Measurements from ENCODE around the gene PPM1N. TPM values are rescaled to one million over a fixed set of nuclear protein-coding genes. Genes with fewer than 3 reads are reported as not detected.

PPM1N gene
- total RNA-seq, 4 donors from 2014 or later: 0.39 to 5.0 (median 0.60) TPM; not detected in 1

GRCh38 chr19:45484273-45484945 lies 13.8 kb upstream of the PPM1N start:
- H3K27ac ChIP-seq: no peak overlapping the region
- H3K4me1 ChIP-seq: peaks cover 0 to 10% (median 0%) of the 10 kb centered on the region in 4 donors
- no peaks in the 10 kb centered on the region for H3K36me3 ChIP-seq
- 74% methylated on average over 13 of the region's 13 CpGs for WGBS, 2 donors
- TF ChIP-seq EP300 (IDR thresholded peaks at IDR 0.05): no peak
- no peak for TF ChIP-seq POLR2A (IDR thresholded peaks at IDR 0.05)
- no peak for TF ChIP-seq CTCF (IDR thresholded peaks at IDR 0.05)
- H3K27me3 ChIP-seq: no peaks in the 10 kb centered on the region
- no peak overlapping the region for H3K4me3 ChIP-seq
- no peaks in the 10 kb centered on the region for H3K9me3 ChIP-seq
- DNase-seq (ENCODE audit: low spot score in 2 of 2): no peak

GRCh38 chr19:45485305-45486077 lies 12.8 kb upstream of the PPM1N start:
- Histone ChIP-seq H3K27me3 (no peaks in the 10 kb centered on the region), H3K27ac (peak overlapping the region; percentile 6 to 84 (median 54)), H3K4me1 (peaks cover 0 to 10% (median 0%) of the 10 kb centered on the region in 4 donors), H3K4me3 (peak overlapping the region; percentile 46 to 87 (median 56)), H3K9me3 (no peaks in the 10 kb centered on the region), H3K36me3 (no peaks in the 10 kb centered on the region)
- peak; percentile 81 to 88 (median 86) for TF ChIP-seq CTCF (IDR thresholded peaks at IDR 0.05)
- TF ChIP-seq POLR2A (IDR thresholded peaks at IDR 0.05): no peak
- peak in 1 of 2 donors; percentile 58 for TF ChIP-seq EP300 (IDR thresholded peaks at IDR 0.05)
- WGBS, 2 donors: 1% methylated on average over 25 to 28 of the region's 35 CpGs
- DNase-seq (ENCODE audit: low spot score in 2 of 2): peak; percentile 98 to 99

- H3K36me3 ChIP-seq: no peaks in the 10 kb centered on the region
- TF ChIP-seq CTCF (IDR thresholded peaks at IDR 0.05): no peak
- TF ChIP-seq POLR2A (IDR thresholded peaks at IDR 0.05): no peak
- TF ChIP-seq EP300 (IDR thresholded peaks at IDR 0.05): no peak
- H3K27ac ChIP-seq: no peak overlapping the region
- WGBS, 2 donors: 85 to 91% methylated on average over 14 to 15 of the region's 15 CpGs
- DNase-seq (ENCODE audit: low spot score in 2 of 2): no peak
- peaks cover 0 to 26% (median 4%) of the 10 kb centered on the region in 4 donors for H3K4me1 ChIP-seq
- H3K9me3 ChIP-seq: no peaks in the 10 kb centered on the region
- H3K4me3 ChIP-seq: no peak overlapping the region
- H3K27me3 ChIP-seq: peaks cover 0 to 13% of the 10 kb centered on the region in 2 donors
Observed at GRCh38 chr19:45488708-45489107, 9.5 kb upstream of the PPM1N start.

GRCh38 chr19:45489216-45489855 lies 8.9 kb upstream of the PPM1N start:
- Histone ChIP-seq H3K4me3 (no peak overlapping the region), H3K9me3 (no peaks in the 10 kb centered on the region), H3K36me3 (no peaks in the 10 kb centered on the region), H3K4me1 (peaks cover 0 to 27% (median 4%) of the 10 kb centered on the region in 4 donors), H3K27me3 (peaks cover 0 to 19% of the 10 kb centered on the region in 2 donors), H3K27ac (no peak overlapping the region)
- TF ChIP-seq CTCF (IDR thresholded peaks at IDR 0.05) (no peak), POLR2A (IDR thresholded peaks at IDR 0.05) (no peak), EP300 (IDR thresholded peaks at IDR 0.05) (no peak)
- WGBS, 2 donors: 88 to 93% methylated on average over 20 of the region's 20 CpGs
- DNase-seq (ENCODE audit: low spot score in 2 of 2): no peak

Data from tibial nerve (tissue), 4 donors.